Measurements from ENCODE around the gene CPE.

- TF ChIP-seq GLIS3 (CRISPR knock-in tag; IDR thresholded peaks at IDR 0.05) = no peak
- TF ChIP-seq OSR1 (CRISPR knock-in tag; IDR thresholded peaks at IDR 0.05) = no peak
These were observed 863 bp downstream of the CPE start for GRCh38 chr4:165379678-165380064.

Measured in SK-N-SH treated with all-trans-retinoic acid at 6 μM for 48 hours (cell line).